IPS DF 4.7 (cell line): ENCODE measurements around the gene OTOR.
A peak's percentile ranks its signal among the peaks of the same experiment; 100 is the strongest.

Experiments
- DNase-seq: peaks from one replicate; pipeline ENCODE4 v3.0.0-alpha.2; 2013; ENCODE audit warnings: low spot score; ENCODE audit errors: extremely low read depth

OTOR gene

GRCh38 chr20:16748308-16748900 lies at the start of gene OTOR:
Gene OTOR, plus strand, starts transcription at chr20:16748358. Its CDS starts 44 bp downstream, at chr20:16748402.
- DNase-seq = no peak

- DNase-seq = no peak
Measured at GRCh38 chr20:16699293-16699692, 48.9 kb upstream of the OTOR start.

- DNase-seq = no peak
Measured at GRCh38 chr20:16701296-16701695, 46.9 kb upstream of the OTOR start.

GRCh38 chr20:16703570-16703969 lies 44.6 kb upstream of the OTOR start:
- no peak for DNase-seq

- no peak for DNase-seq
Measured at GRCh38 chr20:16707674-16708073, 40.5 kb upstream of the OTOR start.

GRCh38 chr20:16708602-16709001 lies 39.6 kb upstream of the OTOR start:
- DNase-seq = no peak

- no peak for DNase-seq
Measured at GRCh38 chr20:16709017-16709416, 39.1 kb upstream of the OTOR start.

- no peak for DNase-seq
Measured at GRCh38 chr20:16710781-16711180, 37.4 kb upstream of the OTOR start.

- no peak for DNase-seq
Measured at GRCh38 chr20:16711661-16712258, 36.4 kb upstream of the OTOR start.

GRCh38 chr20:16712511-16712947 lies 35.6 kb upstream of the OTOR start:
- no peak for DNase-seq

- DNase-seq = no peak
Measured at GRCh38 chr20:16713066-16713465, 35.1 kb upstream of the OTOR start.

- no peak for DNase-seq
Measured at GRCh38 chr20:16714242-16714641, 33.9 kb upstream of the OTOR start.

GRCh38 chr20:16714751-16715150 lies 33.4 kb upstream of the OTOR start:
- DNase-seq = no peak

- DNase-seq = no peak
Measured at GRCh38 chr20:16719421-16719820, 28.7 kb upstream of the OTOR start.

- no peak for DNase-seq
Measured at GRCh38 chr20:16729080-16729479, 19.1 kb upstream of the OTOR start.

GRCh38 chr20:16729565-16730460 lies 18.3 kb upstream of the OTOR start, which contains the start of gene SNRPB2:
Gene SNRPB2, plus strand, starts transcription at chr20:16730026. Its CDS starts 1,677 bp downstream, at chr20:16731703.
- DNase-seq = peak; percentile 82

- DNase-seq = no peak
Measured at GRCh38 chr20:16732506-16733152, 15.5 kb upstream of the OTOR start.

GRCh38 chr20:16740365-16741072 lies 7.6 kb upstream of the OTOR start:
- no peak for DNase-seq

GRCh38 chr20:16744178-16744807 lies 3.9 kb upstream of the OTOR start:
- DNase-seq = no peak

GRCh38 chr20:16745204-16745603 lies 3.0 kb upstream of the OTOR start:
- DNase-seq = no peak
